HL-60 (cell line): Measurements from ENCODE around the gene BABAM1.
A peak's percentile ranks its signal among the peaks of the same experiment; 100 is the strongest.

Experiments
- DNase-seq, 2 experiments: peaks; one replicate each; pipeline ENCODE4 v3.0.0-alpha.2; 2010 to 2020; ENCODE audit warnings: low read depth in 1 of 2, low spot score in 1 of 2
- H3K27ac ChIP-seq: fragments of 250-450 bp; sonication (Bioruptor Pico); replicated peaks from 2 replicates; pipeline ENCODE4 v1.5.1; 2020; ENCODE audit warnings: mild to moderate bottlenecking, moderate library complexity
- H3K27me3 ChIP-seq: fragments of 250-450 bp; sonication (Bioruptor Pico); 2 replicates; pipeline ENCODE4 v1.5.1; 2021; ENCODE audit warnings: mild to moderate bottlenecking, moderate library complexity; ENCODE audit not compliant: insufficient read depth, poor library complexity, severe bottlenecking
- H3K4me3 ChIP-seq: replicated peaks from 2 replicates; pipeline ENCODE4 v1.5.1; 2011; ENCODE audit warnings: mild to moderate bottlenecking, control low read depth, low read length; ENCODE audit not compliant: insufficient read depth
- CTCF ChIP-seq: IDR thresholded peaks from one replicate; pipeline ENCODE4 v1.5.1; 2011; ENCODE audit warnings: low read length, control low read depth, inconsistent platforms; ENCODE audit not compliant: insufficient read depth
- GABPA ChIP-seq: IDR thresholded peaks from 2 replicates; pipeline ENCODE4 v1.6.1; 2012; ENCODE audit warnings: low read depth
- POLR2AphosphoS5 ChIP-seq: IDR thresholded peaks from 2 replicates; pipeline ENCODE4 v1.6.1; 2012; ENCODE audit warnings: low read depth
- REST ChIP-seq: IDR thresholded peaks from 2 replicates; pipeline ENCODE4 v1.6.1; 2012; ENCODE audit warnings: low read depth; ENCODE audit not compliant: insufficient replicate concordance
- SPI1 ChIP-seq: IDR thresholded peaks from 2 replicates; pipeline ENCODE4 v1.6.1; 2012; ENCODE audit warnings: low read depth, mild to moderate bottlenecking, borderline replicate concordance

Gene BABAM1

GRCh38 chr19:17285415-17286135, 18.3 kb downstream of the BABAM1 start:
- no peak overlapping the region for H3K4me3 ChIP-seq
- no peak for DNase-seq
- H3K27me3 ChIP-seq: no peaks in the 10 kb centered on the region
- TF ChIP-seq CTCF: no peak
- no peak for TF ChIP-seq SPI1
- no peak for TF ChIP-seq GABPA
- TF ChIP-seq POLR2AphosphoS5: no peak
- TF ChIP-seq REST: no peak
- no peak overlapping the region for H3K27ac ChIP-seq

GRCh38 chr19:17286263-17286662, 19.0 kb downstream of the BABAM1 start:
- Histone ChIP-seq H3K27me3 (no peaks in the 10 kb centered on the region), H3K27ac (no peak overlapping the region), H3K4me3 (no peak overlapping the region)
- TF ChIP-seq POLR2AphosphoS5: no peak
- no peak for TF ChIP-seq CTCF
- TF ChIP-seq SPI1: no peak
- TF ChIP-seq GABPA: no peak
- no peak for TF ChIP-seq REST
- DNase-seq: no peak

GRCh38 chr19:17286752-17287151, 19.5 kb downstream of the BABAM1 start:
- Histone ChIP-seq H3K27me3 (no peaks in the 10 kb centered on the region), H3K4me3 (no peak overlapping the region), H3K27ac (no peak overlapping the region)
- DNase-seq: no peak
- TF ChIP-seq CTCF (no peak), POLR2AphosphoS5 (0 out of 2 replicates have a peak, but pooled peaks have one; percentile 11)

GRCh38 chr19:17289489-17289888, 22.2 kb downstream of the BABAM1 start:
- peak in 1 of 2 experiments; percentile 64 for DNase-seq
- no peak for TF ChIP-seq SPI1
- no peak for TF ChIP-seq POLR2AphosphoS5
- no peak for TF ChIP-seq GABPA
- TF ChIP-seq REST: no peak
- no peak for TF ChIP-seq CTCF
- Histone ChIP-seq H3K27ac (no peak overlapping the region), H3K27me3 (no peaks in the 10 kb centered on the region), H3K4me3 (no peak overlapping the region)
